Kidney glomerular epithelial cell (primary cell): ENCODE results near the gene KCNJ5.

ENCODE experiments used
- DNase-seq: peaks from one replicate; lab custom pipeline; 2025; lab: John Stamatoyannopoulos, UW

KCNJ5 gene

GRCh38 chr11:128933481-128934178 is 42.5 kb downstream of the KCNJ5 start:
- no peak for DNase-seq

- DNase-seq, result no peak
Observed at GRCh38 chr11:128934351-128934750, 43.2 kb downstream of the KCNJ5 start.

GRCh38 chr11:128934926-128935325 is 43.8 kb downstream of the KCNJ5 start:
- no peak for DNase-seq

GRCh38 chr11:128936606-128937251 is 45.6 kb downstream of the KCNJ5 start:
- DNase-seq, result no peak

GRCh38 chr11:128937480-128937879 is 46.3 kb downstream of the KCNJ5 start:
- no peak for DNase-seq

- DNase-seq, result no peak
Observed at GRCh38 chr11:128938156-128938885, 47.2 kb downstream of the KCNJ5 start.

GRCh38 chr11:128939591-128939990 is 48.4 kb downstream of the KCNJ5 start:
- DNase-seq, result no peak

- DNase-seq, result no peak
Observed at GRCh38 chr11:128940156-128940555, 49.0 kb downstream of the KCNJ5 start.

GRCh38 chr11:128940603-128941002 is 49.4 kb downstream of the KCNJ5 start:
- DNase-seq, result no peak

GRCh38 chr11:128941110-128941509 is 50.0 kb downstream of the KCNJ5 start:
- no peak for DNase-seq

GRCh38 chr11:128941573-128942271 is 50.6 kb downstream of the KCNJ5 start:
- DNase-seq, result no peak

- DNase-seq, result no peak
Observed at GRCh38 chr11:128942272-128942612, 51.1 kb downstream of the KCNJ5 start.

GRCh38 chr11:128942817-128943427 is 51.8 kb downstream of the KCNJ5 start, which contains the start of gene TP53AIP1:
TP53AIP1 (minus strand) TSS chr11:128942871; CDS start chr11:128937818, 5,053 bp downstream.
- DNase-seq, result no peak

GRCh38 chr11:128943428-128943976 is 52.3 kb downstream of the KCNJ5 start:
- DNase-seq, result no peak

GRCh38 chr11:128946648-128947047 is 55.5 kb downstream of the KCNJ5 start:
- DNase-seq, result peak; percentile 24

GRCh38 chr11:128947773-128948172 is 56.6 kb downstream of the KCNJ5 start:
- DNase-seq, result no peak

GRCh38 chr11:128948583-128948982 is 57.4 kb downstream of the KCNJ5 start:
- no peak for DNase-seq

- DNase-seq, result no peak
Observed at GRCh38 chr11:128949791-128950454, 58.8 kb downstream of the KCNJ5 start.

- no peak for DNase-seq
Observed at GRCh38 chr11:128953151-128953550, 62.0 kb downstream of the KCNJ5 start.

- no peak for DNase-seq
Observed at GRCh38 chr11:128955636-128956035, 64.5 kb downstream of the KCNJ5 start.
